ENCODE results near the gene ZNF831. TPM values are rescaled to one million over a fixed set of nuclear protein-coding genes. Genes with fewer than 3 reads are reported as not detected.

The ZNF831 gene
- total RNA-seq, 1 experiment from 2014 or later, result 0.04 TPM

- Mint-ChIP-seq H3K27ac (no peak overlapping the region; the same call in 1 of the 2 replicates), H3K27me3 (ENCODE audit: low read depth) (0 out of 2 replicates have a peak, but pooled peaks cover 3% of the 10 kb centered on the region), H3K4me1 (peaks cover 42% of the 10 kb centered on the region), H3K36me3 (no peaks in the 10 kb centered on the region), H3K9me3 (peaks cover 3% of the 10 kb centered on the region; the same call in 1 of the 2 replicates), H3K4me3 (no peak overlapping the region)
- ATAC-seq, result no peak
- no peak for DNase-seq (ENCODE audit: low spot score)
- POLR2A ChIA-PET, result no interaction called here
- no peak for TF ChIP-seq GTF2I (CRISPR knock-in tag; conservative IDR thresholded peaks at IDR 0.05)
- no peak for TF ChIP-seq ZMAT4 (CRISPR knock-in tag; IDR thresholded peaks at IDR 0.05)
- TF ChIP-seq TP53 (CRISPR knock-in tag; IDR thresholded peaks at IDR 0.05), result no peak
- TF ChIP-seq, protein P1, sequence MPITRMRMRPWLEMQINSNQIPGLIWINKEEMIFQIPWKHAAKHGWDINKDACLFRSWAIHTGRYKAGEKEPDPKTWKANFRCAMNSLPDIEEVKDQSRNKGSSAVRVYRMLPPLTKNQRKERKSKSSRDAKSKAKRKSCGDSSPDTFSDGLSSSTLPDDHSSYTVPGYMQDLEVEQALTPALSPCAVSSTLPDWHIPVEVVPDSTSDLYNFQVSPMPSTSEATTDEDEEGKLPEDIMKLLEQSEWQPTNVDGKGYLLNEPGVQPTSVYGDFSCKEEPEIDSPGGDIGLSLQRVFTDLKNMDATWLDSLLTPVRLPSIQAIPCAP (CRISPR knock-in tag; IDR thresholded peaks at IDR 0.05), result no peak
- no peak for TF ChIP-seq ZBTB43 (CRISPR knock-in tag; IDR thresholded peaks at IDR 0.05)
- TF ChIP-seq, protein P2, sequence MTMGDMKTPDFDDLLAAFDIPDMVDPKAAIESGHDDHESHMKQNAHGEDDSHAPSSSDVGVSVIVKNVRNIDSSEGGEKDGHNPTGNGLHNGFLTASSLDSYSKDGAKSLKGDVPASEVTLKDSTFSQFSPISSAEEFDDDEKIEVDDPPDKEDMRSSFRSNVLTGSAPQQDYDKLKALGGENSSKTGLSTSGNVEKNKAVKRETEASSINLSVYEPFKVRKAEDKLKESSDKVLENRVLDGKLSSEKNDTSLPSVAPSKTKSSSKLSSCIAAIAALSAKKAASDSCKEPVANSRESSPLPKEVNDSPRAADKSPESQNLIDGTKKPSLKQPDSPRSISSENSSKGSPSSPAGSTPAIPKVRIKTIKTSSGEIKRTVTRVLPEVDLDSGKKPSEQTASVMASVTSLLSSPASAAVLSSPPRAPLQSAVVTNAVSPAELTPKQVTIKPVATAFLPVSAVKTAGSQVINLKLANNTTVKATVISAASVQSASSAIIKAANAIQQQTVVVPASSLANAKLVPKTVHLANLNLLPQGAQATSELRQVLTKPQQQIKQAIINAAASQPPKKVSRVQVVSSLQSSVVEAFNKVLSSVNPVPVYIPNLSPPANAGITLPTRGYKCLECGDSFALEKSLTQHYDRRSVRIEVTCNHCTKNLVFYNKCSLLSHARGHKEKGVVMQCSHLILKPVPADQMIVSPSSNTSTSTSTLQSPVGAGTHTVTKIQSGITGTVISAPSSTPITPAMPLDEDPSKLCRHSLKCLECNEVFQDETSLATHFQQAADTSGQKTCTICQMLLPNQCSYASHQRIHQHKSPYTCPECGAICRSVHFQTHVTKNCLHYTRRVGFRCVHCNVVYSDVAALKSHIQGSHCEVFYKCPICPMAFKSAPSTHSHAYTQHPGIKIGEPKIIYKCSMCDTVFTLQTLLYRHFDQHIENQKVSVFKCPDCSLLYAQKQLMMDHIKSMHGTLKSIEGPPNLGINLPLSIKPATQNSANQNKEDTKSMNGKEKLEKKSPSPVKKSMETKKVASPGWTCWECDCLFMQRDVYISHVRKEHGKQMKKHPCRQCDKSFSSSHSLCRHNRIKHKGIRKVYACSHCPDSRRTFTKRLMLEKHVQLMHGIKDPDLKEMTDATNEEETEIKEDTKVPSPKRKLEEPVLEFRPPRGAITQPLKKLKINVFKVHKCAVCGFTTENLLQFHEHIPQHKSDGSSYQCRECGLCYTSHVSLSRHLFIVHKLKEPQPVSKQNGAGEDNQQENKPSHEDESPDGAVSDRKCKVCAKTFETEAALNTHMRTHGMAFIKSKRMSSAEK (CRISPR knock-in tag; IDR thresholded peaks at IDR 0.05; ENCODE audit: borderline replicate concordance), result no peak
- TF ChIP-seq KAT7 (CRISPR knock-in tag; IDR thresholded peaks at IDR 0.05; ENCODE audit: borderline replicate concordance), result no peak
- TF ChIP-seq SOX15 (CRISPR knock-in tag; IDR thresholded peaks at IDR 0.05), result no peak
- TF ChIP-seq NR3C1 (CRISPR knock-in tag; conservative IDR thresholded peaks at IDR 0.05; ENCODE audit: low read depth), result no peak
- no peak for TF ChIP-seq FOXK1 (CRISPR knock-in tag; IDR thresholded peaks at IDR 0.05)
- no peak for TF ChIP-seq ZNF219 (CRISPR knock-in tag; IDR thresholded peaks at IDR 0.05; ENCODE audit: borderline replicate concordance)
- TF ChIP-seq ZNF317 (CRISPR knock-in tag; IDR thresholded peaks at IDR 0.05; ENCODE audit: borderline replicate concordance, low read depth), result no peak
- no peak for TF ChIP-seq JAZF1 (CRISPR knock-in tag; IDR thresholded peaks at IDR 0.05)
- no peak for TF ChIP-seq TEAD4 (CRISPR knock-in tag; IDR thresholded peaks at IDR 0.05)
- no peak for TF ChIP-seq PRDM15 (CRISPR knock-in tag; IDR thresholded peaks at IDR 0.05)
- no peak for TF ChIP-seq CREB1 (CRISPR knock-in tag; IDR thresholded peaks at IDR 0.05)
- CTCF ChIA-PET, result no interaction called here
These were observed 79.3 kb downstream of the ZNF831 start for GRCh38 chr20:59242714-59243626.

All from WTC11 (cell line).